HL-60 (cell line): ENCODE data around the gene CCDC107.

Experiments
- DNase-seq, 2 experiments: peaks; one replicate each; pipeline ENCODE4 v3.0.0-alpha.2; 2010 to 2020; ENCODE audit warnings: low read depth in 1 of 2, low spot score in 1 of 2
- H3K27ac ChIP-seq: fragments of 250-450 bp; sonication (Bioruptor Pico); replicated peaks from 2 replicates; pipeline ENCODE4 v1.5.1; 2020; ENCODE audit warnings: mild to moderate bottlenecking, moderate library complexity
- H3K27me3 ChIP-seq: fragments of 250-450 bp; sonication (Bioruptor Pico); 2 replicates; pipeline ENCODE4 v1.5.1; 2021; ENCODE audit warnings: mild to moderate bottlenecking, moderate library complexity; ENCODE audit not compliant: insufficient read depth, poor library complexity, severe bottlenecking
- H3K4me3 ChIP-seq: replicated peaks from 2 replicates; pipeline ENCODE4 v1.5.1; 2011; ENCODE audit warnings: mild to moderate bottlenecking, control low read depth, low read length; ENCODE audit not compliant: insufficient read depth
- GABPA ChIP-seq: IDR thresholded peaks from 2 replicates; pipeline ENCODE4 v1.6.1; 2012; ENCODE audit warnings: low read depth
- POLR2AphosphoS5 ChIP-seq: IDR thresholded peaks from 2 replicates; pipeline ENCODE4 v1.6.1; 2012; ENCODE audit warnings: low read depth
- SPI1 ChIP-seq: IDR thresholded peaks from 2 replicates; pipeline ENCODE4 v1.6.1; 2012; ENCODE audit warnings: low read depth, mild to moderate bottlenecking, borderline replicate concordance
- TF ChIP-seq, protein P1 (sequence below): IDR thresholded peaks from one replicate; pipeline ENCODE4 v1.5.1; 2011; ENCODE audit warnings: low read length, control low read depth, inconsistent platforms; ENCODE audit not compliant: insufficient read depth
- TF ChIP-seq, protein P2 (sequence below): IDR thresholded peaks from 2 replicates; pipeline ENCODE4 v1.6.1; 2012; ENCODE audit warnings: low read depth; ENCODE audit not compliant: insufficient replicate concordance

CCDC107 gene

DNA sequence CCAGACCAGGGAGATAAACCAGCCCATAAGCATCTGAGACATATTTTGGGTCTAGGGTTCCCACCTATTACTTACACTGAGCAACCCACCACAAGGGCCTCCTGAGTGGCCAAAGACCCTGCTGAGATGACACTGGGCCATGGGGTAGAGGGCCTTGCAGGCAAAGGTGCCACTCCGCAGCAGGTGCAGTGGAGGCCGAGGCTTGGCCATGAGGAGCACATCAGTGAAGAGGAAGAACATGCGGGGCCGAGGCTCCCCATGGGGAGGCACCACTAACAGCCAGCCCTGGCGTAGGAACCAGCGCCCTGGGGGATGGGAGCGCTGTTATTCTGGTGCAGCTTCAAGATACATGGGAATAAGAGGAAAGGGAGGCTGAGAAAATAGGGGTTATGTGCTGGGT, 4.3 kb downstream of the CCDC107 start:
- Histone ChIP-seq H3K27me3 (no peaks in the 10 kb centered on the region), H3K4me3 (no peak overlapping the region), H3K27ac (no peak overlapping the region)
- TF ChIP-seq POLR2AphosphoS5 (no peak), SPI1 (no peak), GABPA (no peak)
- TF ChIP-seq, protein P1, sequence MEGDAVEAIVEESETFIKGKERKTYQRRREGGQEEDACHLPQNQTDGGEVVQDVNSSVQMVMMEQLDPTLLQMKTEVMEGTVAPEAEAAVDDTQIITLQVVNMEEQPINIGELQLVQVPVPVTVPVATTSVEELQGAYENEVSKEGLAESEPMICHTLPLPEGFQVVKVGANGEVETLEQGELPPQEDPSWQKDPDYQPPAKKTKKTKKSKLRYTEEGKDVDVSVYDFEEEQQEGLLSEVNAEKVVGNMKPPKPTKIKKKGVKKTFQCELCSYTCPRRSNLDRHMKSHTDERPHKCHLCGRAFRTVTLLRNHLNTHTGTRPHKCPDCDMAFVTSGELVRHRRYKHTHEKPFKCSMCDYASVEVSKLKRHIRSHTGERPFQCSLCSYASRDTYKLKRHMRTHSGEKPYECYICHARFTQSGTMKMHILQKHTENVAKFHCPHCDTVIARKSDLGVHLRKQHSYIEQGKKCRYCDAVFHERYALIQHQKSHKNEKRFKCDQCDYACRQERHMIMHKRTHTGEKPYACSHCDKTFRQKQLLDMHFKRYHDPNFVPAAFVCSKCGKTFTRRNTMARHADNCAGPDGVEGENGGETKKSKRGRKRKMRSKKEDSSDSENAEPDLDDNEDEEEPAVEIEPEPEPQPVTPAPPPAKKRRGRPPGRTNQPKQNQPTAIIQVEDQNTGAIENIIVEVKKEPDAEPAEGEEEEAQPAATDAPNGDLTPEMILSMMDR: no peak
- TF ChIP-seq, protein P2, sequence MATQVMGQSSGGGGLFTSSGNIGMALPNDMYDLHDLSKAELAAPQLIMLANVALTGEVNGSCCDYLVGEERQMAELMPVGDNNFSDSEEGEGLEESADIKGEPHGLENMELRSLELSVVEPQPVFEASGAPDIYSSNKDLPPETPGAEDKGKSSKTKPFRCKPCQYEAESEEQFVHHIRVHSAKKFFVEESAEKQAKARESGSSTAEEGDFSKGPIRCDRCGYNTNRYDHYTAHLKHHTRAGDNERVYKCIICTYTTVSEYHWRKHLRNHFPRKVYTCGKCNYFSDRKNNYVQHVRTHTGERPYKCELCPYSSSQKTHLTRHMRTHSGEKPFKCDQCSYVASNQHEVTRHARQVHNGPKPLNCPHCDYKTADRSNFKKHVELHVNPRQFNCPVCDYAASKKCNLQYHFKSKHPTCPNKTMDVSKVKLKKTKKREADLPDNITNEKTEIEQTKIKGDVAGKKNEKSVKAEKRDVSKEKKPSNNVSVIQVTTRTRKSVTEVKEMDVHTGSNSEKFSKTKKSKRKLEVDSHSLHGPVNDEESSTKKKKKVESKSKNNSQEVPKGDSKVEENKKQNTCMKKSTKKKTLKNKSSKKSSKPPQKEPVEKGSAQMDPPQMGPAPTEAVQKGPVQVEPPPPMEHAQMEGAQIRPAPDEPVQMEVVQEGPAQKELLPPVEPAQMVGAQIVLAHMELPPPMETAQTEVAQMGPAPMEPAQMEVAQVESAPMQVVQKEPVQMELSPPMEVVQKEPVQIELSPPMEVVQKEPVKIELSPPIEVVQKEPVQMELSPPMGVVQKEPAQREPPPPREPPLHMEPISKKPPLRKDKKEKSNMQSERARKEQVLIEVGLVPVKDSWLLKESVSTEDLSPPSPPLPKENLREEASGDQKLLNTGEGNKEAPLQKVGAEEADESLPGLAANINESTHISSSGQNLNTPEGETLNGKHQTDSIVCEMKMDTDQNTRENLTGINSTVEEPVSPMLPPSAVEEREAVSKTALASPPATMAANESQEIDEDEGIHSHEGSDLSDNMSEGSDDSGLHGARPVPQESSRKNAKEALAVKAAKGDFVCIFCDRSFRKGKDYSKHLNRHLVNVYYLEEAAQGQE: no peak
- no peak for DNase-seq

DNA sequence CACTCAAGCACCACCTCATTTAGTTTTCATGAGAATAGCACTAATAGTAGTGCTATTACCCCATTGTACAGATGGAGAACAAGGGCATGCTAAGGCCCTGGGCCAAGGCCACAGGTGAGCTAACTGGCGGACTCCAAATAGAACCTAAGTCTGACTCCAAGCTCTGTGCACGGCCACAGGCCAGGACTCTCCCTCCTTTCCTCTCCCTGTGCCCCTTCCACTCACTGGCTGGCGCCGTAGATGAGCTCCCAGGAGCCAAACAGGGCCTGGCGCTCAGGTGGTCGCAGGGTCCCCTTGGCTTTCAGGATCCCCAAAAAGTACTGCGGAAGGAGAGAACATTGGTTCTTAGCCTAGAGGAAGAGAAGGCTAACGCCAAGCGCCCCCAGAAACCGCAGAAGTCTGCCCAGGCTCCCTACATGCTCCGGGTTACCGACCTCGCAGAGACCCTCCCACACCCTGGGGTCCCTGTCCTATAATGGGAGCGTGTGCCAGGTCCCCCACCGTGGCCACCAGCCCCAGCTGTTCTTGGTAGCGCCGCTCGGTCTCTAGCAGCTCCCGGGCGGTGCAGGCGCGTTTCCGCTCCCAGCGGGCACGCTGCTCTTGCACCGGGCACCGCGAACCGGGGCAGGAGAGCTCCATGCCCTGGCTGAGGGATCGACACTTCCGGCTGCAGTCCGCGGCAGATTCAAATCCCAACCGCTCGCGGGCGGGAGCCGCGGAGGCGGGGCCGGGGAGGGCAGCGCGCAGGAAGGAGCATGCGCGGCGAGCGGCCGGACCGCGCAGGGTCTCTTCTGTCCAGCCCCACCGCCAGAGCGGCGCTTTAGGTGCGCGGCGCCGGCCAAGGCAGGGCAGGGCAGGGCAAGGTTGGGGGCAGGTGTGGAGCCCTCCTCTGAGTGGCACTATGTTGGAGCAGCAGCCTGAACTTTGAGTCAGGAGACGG, 6.7 kb downstream of the CCDC107 start, which contains the start of gene ARHGEF39:
ARHGEF39 (minus strand) TSS at position 665 of the 940 bp plus-strand sequence; CDS start at position 639, 26 bp downstream.
- peak; percentile 85 for TF ChIP-seq POLR2AphosphoS5
- TF ChIP-seq GABPA: peak; percentile 64
- no peak for TF ChIP-seq SPI1
- TF ChIP-seq, protein P1: no peak
- TF ChIP-seq, protein P2: no peak
- H3K27me3 ChIP-seq: no peaks in the 10 kb centered on the region
- peak within 1 kb of the TSS; percentile 64 for H3K4me3 ChIP-seq
- H3K27ac ChIP-seq: peak within 1 kb of the TSS; percentile 74
- peak; percentile 81 to 83 for DNase-seq

DNA sequence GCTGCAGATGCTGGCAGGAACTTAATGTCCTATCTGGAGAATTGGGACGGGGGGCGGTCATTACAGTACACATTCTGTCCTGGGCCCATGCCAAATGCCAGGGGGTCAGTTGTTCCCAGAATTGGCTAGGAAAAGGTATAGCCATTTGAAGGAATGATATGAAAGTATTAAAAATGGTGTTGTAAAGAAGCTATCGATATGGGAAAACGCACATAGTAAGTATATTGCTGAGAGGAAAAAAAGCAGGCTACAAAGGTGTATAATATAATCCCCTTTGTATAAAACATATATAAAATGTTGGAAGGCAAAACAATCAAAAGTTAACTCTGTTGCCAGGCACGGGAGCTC, 7.4 kb downstream of the CCDC107 start:
- TF ChIP-seq GABPA: no peak
- TF ChIP-seq, protein P2: no peak

More for the DNA sequence above, 7.4 kb downstream of the CCDC107 start:
- no peaks in the 10 kb centered on the region for H3K27me3 ChIP-seq
- peak overlapping the region; percentile 64 for H3K4me3 ChIP-seq
- H3K27ac ChIP-seq: peak overlapping the region; percentile 74
- no peak for DNase-seq
